Spleen (tissue), 11 donors: ENCODE data around the gene NDUFAF8. TPM values are rescaled to one million over a fixed set of nuclear protein-coding genes. Genes with fewer than 3 reads are reported as not detected.

Experiments used
- DNase-seq: peaks from one replicate; pipeline ENCODE4 v3.0.0-alpha.2; 2020
- H3K27ac ChIP-seq, 8 donors: fragments of 200-600 bp; sonication (generic) in 7 of 8; 1 replicate in 4 of 8; 2 replicates in 4 of 8; pipeline versions ENCODE4 v1.5.0 to v1.8.0; 2016 to 2021; ENCODE audit warnings: inconsistent platforms in 4 of 8, mild to moderate bottlenecking in 4 of 8, moderate library complexity in 1 of 8
- H3K27me3 ChIP-seq, 7 donors: fragments of 200-600 bp; sonication (generic) in 6 of 7; replicated peaks in 1 of 7; 1 replicate in 4 of 7; 2 replicates in 3 of 7; pipeline versions ENCODE4 v1.5.0 to v1.8.0; 2016 to 2021; ENCODE audit warnings: inconsistent platforms in 3 of 7, mild to moderate bottlenecking in 1 of 7
- H3K36me3 ChIP-seq, 6 donors: fragments of 200-600 bp; sonication (generic) in 5 of 6; 1 replicate in 4 of 6; 2 replicates in 2 of 6; pipeline versions ENCODE4 v1.5.0 to v1.8.0; 2016 to 2021; ENCODE audit warnings: inconsistent platforms in 2 of 6
- H3K4me1 ChIP-seq, 6 donors: fragments of 200-600 bp; sonication (generic) in 5 of 6; 1 replicate in 3 of 6; 2 replicates in 3 of 6; pipeline versions ENCODE4 v1.5.0 to v1.8.0; 2016 to 2021; ENCODE audit warnings: inconsistent platforms in 3 of 6
- H3K4me3 ChIP-seq, 8 donors: fragments of 200-600 bp; sonication (generic) in 7 of 8; 1 replicate in 4 of 8; 2 replicates in 4 of 8; pipeline versions ENCODE4 v1.5.0 to v1.8.0; 2016 to 2021; ENCODE audit warnings: inconsistent platforms in 4 of 8, mild to moderate bottlenecking in 4 of 8, moderate library complexity in 2 of 8
- H3K9me3 ChIP-seq, 8 donors: fragments of 200-600 bp; sonication (generic) in 7 of 8; 1 replicate in 4 of 8; 2 replicates in 4 of 8; pipeline versions ENCODE4 v1.5.0 to v1.8.0; 2016 to 2021; ENCODE audit warnings: inconsistent platforms in 4 of 8
- POLR2A ChIP-seq, 3 donors: fragments of 450-650 bp; IDR thresholded peaks; one replicate each; pipeline ENCODE4 v1.5.1; 2017; ENCODE audit warnings: antibody characterized with exemption in 3 of 3, mild to moderate bottlenecking in 1 of 3
- POLR2AphosphoS5 ChIP-seq, 3 donors: sonication (generic); formaldehyde crosslinking; IDR thresholded peaks; one replicate each; pipeline ENCODE4 v1.5.1; 2017; ENCODE audit warnings: antibody characterized with exemption in 3 of 3
- WGBS, 5 donors: extraction: QIAGEN DNeasy Blood & Tissue Kit in 3 of 5; methylation state at CpG; one replicate each; pipeline versions ENCODE4 v1.1.5 to v1.1.7; 2013 to 2018; 5-methylcytosine and 5-hydroxymethylcytosine counted together
- intact Hi-C: fragments of 100-400 bp; cut with DNase I; formaldehyde crosslinking; loops from one replicate; pipeline ENCODE4 v1.15.0; 2023; ENCODE audit warnings: low total_unique reads
- polyA plus RNA-seq, 3 donors: library from polyadenylated mRNA; stranded (reverse); fragments of 200-250 nt; gene quantifications; one replicate each; pipeline ENCODE4 v1.2.1, GENCODE V29; 2013
- total RNA-seq, 7 donors: library from RNA; depleted of rRNA in 3 of 7; stranded (reverse); fragments of >200 nt in 3 of 7; fragmentation: NEBNext Ultra II Directional in 4 of 7; extraction: Animal tissue kit (Norgen Biotek cat#: 25700) in 4 of 7; gene quantifications; one replicate each; pipeline versions ENCODE4 v1.1.0 to v1.2.1, GENCODE V29; 2016 to 2021
- TF ChIP-seq, protein P1 (sequence below), 11 experiments: fragments of 200-600 bp in 7 of 11; fragments of 450-650 bp in 4 of 11; sonication (generic) in 4 of 11; IDR thresholded peaks in 8 of 11; conservative IDR thresholded peaks in 3 of 11; 1 replicate in 7 of 11; 2 replicates in 4 of 11; pipeline versions ENCODE4 v1.4.0 to v1.8.0; 2016 to 2021; ENCODE audit warnings: antibody characterized with exemption in 11 of 11, inconsistent platforms in 4 of 11, mild to moderate bottlenecking in 1 of 11
- donor health status: healthy with polysubstance abuse.
- donor health status: DM: no; HTN: no; CAD: no; lungs with moderate emphysema.
- donor health status: DM: no; HTN: no; CAD: no.
- donor health status: Bipolar disorder and iron deficiency.
- donor health status: healthy.
- donor health status: DM: no; HTN: no; CAD: no.
- donor health status: DM: yes; HTN: yes; CAD: no.

NDUFAF8 gene
- total and polyA plus RNA-seq, 10 donors: 22.0 to 57.6 (median 39.5) TPM

DNA sequence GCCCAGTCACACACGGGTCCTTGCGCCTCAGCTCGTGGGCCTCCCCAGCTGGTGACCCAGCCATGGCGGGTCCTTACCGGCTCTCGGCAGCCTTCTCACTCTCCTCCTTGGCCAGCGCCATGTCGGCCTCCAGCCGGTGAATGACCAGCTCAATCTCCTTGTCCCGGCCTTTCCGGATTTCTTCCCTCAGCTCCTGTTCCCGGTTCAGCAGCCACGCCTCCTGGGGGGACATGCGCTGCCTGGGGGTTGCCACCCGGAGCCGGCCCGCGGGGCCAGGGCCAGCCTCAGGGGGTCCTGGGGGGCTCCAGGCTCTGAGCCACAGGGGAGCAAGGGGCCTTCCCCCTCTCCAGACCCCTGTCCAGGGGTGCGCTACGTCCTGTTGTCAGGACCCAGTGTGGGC is 48.0 kb upstream of the NDUFAF8 start:
- Histone ChIP-seq H3K9me3 (no peaks in the 10 kb centered on the region), H3K4me3 (no peak overlapping the region), H3K27ac (no peak overlapping the region), H3K4me1 (peaks cover 2 to 39% (median 26%) of the 10 kb centered on the region in 6 donors), H3K36me3 (peaks cover 0 to 78% (median 19%) of the 10 kb centered on the region in 6 donors), H3K27me3 (no peaks in the 10 kb centered on the region)
- 90 to 94% (median 93%) methylated on average over 17 to 20 of the region's 20 CpGs for whole genome bisulfite sequencing, 5 donors
- intact Hi-C loops: loop anchor here (10.0 kb wide), 1 partner anchor 46 kb away; no protein-coding TSS in a partner anchor
- no peak for DNase-seq
- TF ChIP-seq POLR2AphosphoS5 (IDR thresholded peaks at IDR 0.05) (no peak), POLR2A (IDR thresholded peaks at IDR 0.05) (no peak)
- TF ChIP-seq, protein P1, sequence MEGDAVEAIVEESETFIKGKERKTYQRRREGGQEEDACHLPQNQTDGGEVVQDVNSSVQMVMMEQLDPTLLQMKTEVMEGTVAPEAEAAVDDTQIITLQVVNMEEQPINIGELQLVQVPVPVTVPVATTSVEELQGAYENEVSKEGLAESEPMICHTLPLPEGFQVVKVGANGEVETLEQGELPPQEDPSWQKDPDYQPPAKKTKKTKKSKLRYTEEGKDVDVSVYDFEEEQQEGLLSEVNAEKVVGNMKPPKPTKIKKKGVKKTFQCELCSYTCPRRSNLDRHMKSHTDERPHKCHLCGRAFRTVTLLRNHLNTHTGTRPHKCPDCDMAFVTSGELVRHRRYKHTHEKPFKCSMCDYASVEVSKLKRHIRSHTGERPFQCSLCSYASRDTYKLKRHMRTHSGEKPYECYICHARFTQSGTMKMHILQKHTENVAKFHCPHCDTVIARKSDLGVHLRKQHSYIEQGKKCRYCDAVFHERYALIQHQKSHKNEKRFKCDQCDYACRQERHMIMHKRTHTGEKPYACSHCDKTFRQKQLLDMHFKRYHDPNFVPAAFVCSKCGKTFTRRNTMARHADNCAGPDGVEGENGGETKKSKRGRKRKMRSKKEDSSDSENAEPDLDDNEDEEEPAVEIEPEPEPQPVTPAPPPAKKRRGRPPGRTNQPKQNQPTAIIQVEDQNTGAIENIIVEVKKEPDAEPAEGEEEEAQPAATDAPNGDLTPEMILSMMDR (IDR thresholded peaks at IDR 0.05 in 8 of 11, conservative IDR thresholded peaks at IDR 0.05 in 3 of 11): no peak

- intact Hi-C loops: loop anchor here (10.0 kb wide), 1 partner anchor 47 kb away; no protein-coding TSS in a partner anchor
Observed at GRCh38 chr17:81191646-81192045, 47.5 kb upstream of the NDUFAF8 start.

GRCh38 chr17:81192386-81193050 is 46.6 kb upstream of the NDUFAF8 start:
- intact Hi-C loops: loop anchor here (10.0 kb wide), 1 partner anchor 48 kb away; no protein-coding TSS in a partner anchor
- DNase-seq: no peak
- H3K9me3 ChIP-seq: no peaks in the 10 kb centered on the region

More at GRCh38 chr17:81191646-81192045, 47.5 kb upstream of the NDUFAF8 start:
- Histone ChIP-seq H3K27ac (no peak overlapping the region), H3K27me3 (no peaks in the 10 kb centered on the region), H3K9me3 (no peaks in the 10 kb centered on the region), H3K4me3 (no peak overlapping the region), H3K4me1 (peaks cover 5 to 44% (median 30%) of the 10 kb centered on the region in 6 donors), H3K36me3 (peaks cover 0 to 83% (median 19%) of the 10 kb centered on the region in 6 donors)
- no peak for DNase-seq
- TF ChIP-seq POLR2AphosphoS5 (IDR thresholded peaks at IDR 0.05) (no peak), POLR2A (IDR thresholded peaks at IDR 0.05) (no peak)
- TF ChIP-seq, protein P1 (IDR thresholded peaks at IDR 0.05 in 8 of 11, conservative IDR thresholded peaks at IDR 0.05 in 3 of 11): no peak
- WGBS, 5 donors: 85 to 99% (median 91%) methylated on average over 4 to 14 of the region's 14 CpGs

GRCh38 chr17:81193051-81193410 is 46.1 kb upstream of the NDUFAF8 start:
- no peak for TF ChIP-seq POLR2AphosphoS5 (IDR thresholded peaks at IDR 0.05)
- TF ChIP-seq, protein P1 (IDR thresholded peaks at IDR 0.05 in 8 of 11, conservative IDR thresholded peaks at IDR 0.05 in 3 of 11): no peak
- no peak for TF ChIP-seq POLR2A (IDR thresholded peaks at IDR 0.05)
- H3K27me3 ChIP-seq: no peaks in the 10 kb centered on the region
- H3K4me3 ChIP-seq: no peak overlapping the region
- H3K27ac ChIP-seq: no peak overlapping the region
- intact Hi-C loops: loop anchor here (10.0 kb wide), 1 partner anchor 48 kb away; no protein-coding TSS in a partner anchor
- 73 to 94% (median 83%) methylated on average over 6 to 17 of the region's 17 CpGs for WGBS, 5 donors
- H3K9me3 ChIP-seq: no peaks in the 10 kb centered on the region
- peaks cover 0 to 97% (median 19%) of the 10 kb centered on the region in 6 donors for H3K36me3 ChIP-seq
- H3K4me1 ChIP-seq: peaks cover 5 to 58% (median 41%) of the 10 kb centered on the region in 6 donors
- no peak for DNase-seq

More at GRCh38 chr17:81192386-81193050, 46.6 kb upstream of the NDUFAF8 start:
- Histone ChIP-seq H3K27ac (no peak overlapping the region), H3K4me3 (no peak overlapping the region), H3K4me1 (peaks cover 5 to 53% (median 36%) of the 10 kb centered on the region in 6 donors), H3K36me3 (peaks cover 0 to 92% (median 19%) of the 10 kb centered on the region in 6 donors), H3K27me3 (no peaks in the 10 kb centered on the region)
- 83 to 89% (median 84%) methylated on average over 6 to 34 of the region's 34 CpGs for WGBS, 5 donors
- TF ChIP-seq POLR2A (IDR thresholded peaks at IDR 0.05): no peak
- peak in 2 of 3 donors; percentile 28 to 34 for TF ChIP-seq POLR2AphosphoS5 (IDR thresholded peaks at IDR 0.05)
